K562 (cell line): ENCODE measurements around the gene NSMCE1. TPM values are rescaled to one million over a fixed set of nuclear protein-coding genes. Genes with fewer than 3 reads are reported as not detected.

Experiments used
- ATAC-seq: fragments of 200-7000 bp; cut with Tn5 transposase; 3 replicates; pipeline ENCODE4 v1.9.1; 2020; ENCODE audit warnings: moderate library complexity
- BruUV-seq: library from RNA; stranded (reverse); fragments of 400-500 nt; replicated peaks from 2 replicates; lab custom pipeline; 2021; lab: Mats Ljungman, UMichigan
- CTCF ChIA-PET: fragments of 300-600 bp; formaldehyde crosslinking; extraction: SDS; loops from one replicate; lab custom pipeline; 2021; ENCODE audit warnings: low intra/inter-chr PET ratio; lab: Yijun Ruan, JAX
- POLR2A ChIA-PET: fragments of 300-600, 350-650 bp; sonication (Branson Sonifier 250); formaldehyde crosslinking; extraction: SDS; loops from one replicate; lab custom pipeline; 2021; ENCODE audit warnings: antibody characterized with exemption, inconsistent platforms; lab: Yijun Ruan, JAX
- DNase-seq, 4 experiments: peaks; one replicate each; pipeline versions ENCODE4 v3.0.0 to v3.0.0-alpha.2; 2011 to 2018; ENCODE audit warnings: low spot score in 3 of 4, mixed read lengths in 3 of 4; ENCODE audit errors: extremely low read depth in 1 of 4
- FAIRE-seq: peaks from 2 replicates; lab custom pipeline; 2011; peaks lifted over from hg19 to GRCh38; lab: Jason Lieb, UNC
- H2AFZ ChIP-seq: 2 replicates; pipeline ENCODE4 v1.6.0; 2011; ENCODE audit warnings: low read depth, low read length, control low read depth, inconsistent platforms
- H3K27ac ChIP-seq: fragments of 200-600 bp; 3 replicates; pipeline ENCODE4 v1.8.0; 2011; ENCODE audit warnings: low read depth, mild to moderate bottlenecking, control low read depth, inconsistent platforms, low read length, moderate library complexity, mixed read lengths; ENCODE audit errors: extremely low read depth
- H3K27me3 ChIP-seq, 2 experiments: fragments of 300-600 bp in 1 of 2; 2 replicates in 1 of 2; 3 replicates in 1 of 2; pipeline versions ENCODE4 v1.6.0 to v1.8.0; 2011; ENCODE audit warnings: inconsistent platforms in 2 of 2, low read length in 2 of 2, mild to moderate bottlenecking in 1 of 2, mixed read lengths in 1 of 2, moderate library complexity in 1 of 2; ENCODE audit not compliant: control insufficient read depth in 2 of 2, insufficient read depth in 2 of 2
- H3K36me3 ChIP-seq: fragments of 300-600 bp; 3 replicates; pipeline ENCODE4 v1.8.0; 2011; ENCODE audit warnings: mild to moderate bottlenecking, low read length, inconsistent platforms; ENCODE audit not compliant: control insufficient read depth, insufficient read depth
- H3K4me1 ChIP-seq, 2 experiments: fragments of 200-600 bp in 1 of 2; replicated peaks in 1 of 2; 2 replicates in 1 of 2; 3 replicates in 1 of 2; pipeline versions ENCODE4 v1.5.1 to v1.8.0; 2011; ENCODE audit warnings: inconsistent platforms in 2 of 2, low read length in 2 of 2, mild to moderate bottlenecking in 1 of 2, mixed read lengths in 1 of 2, moderate library complexity in 1 of 2; ENCODE audit not compliant: control insufficient read depth in 2 of 2, insufficient read depth in 2 of 2
- H3K4me2 ChIP-seq: 2 replicates; pipeline ENCODE4 v1.6.1; 2011; ENCODE audit warnings: low read length, control low read depth, inconsistent platforms, mixed read lengths; ENCODE audit not compliant: insufficient read depth
- H3K4me3 ChIP-seq: fragments of 200-600 bp; sonication (generic), shearing (Covaris generic); 2 replicates; pipeline ENCODE4 v1.5.1; 2016; ENCODE audit warnings: control low read depth, inconsistent platforms
- H3K79me2 ChIP-seq: fragments of 200-600 bp; 3 replicates; pipeline ENCODE4 v1.8.0; 2011; ENCODE audit warnings: low read length, inconsistent platforms; ENCODE audit not compliant: control insufficient read depth, insufficient read depth
- H3K9ac ChIP-seq, 2 experiments: 2 replicates each; pipeline versions ENCODE4 v1.6.0 to v1.6.1; 2011; ENCODE audit warnings: low read depth in 2 of 2, low read length in 2 of 2, control low read depth in 1 of 2, inconsistent platforms in 1 of 2, mild to moderate bottlenecking in 1 of 2, mixed read lengths in 1 of 2; ENCODE audit not compliant: insufficient read depth in 1 of 2
- H3K9me1 ChIP-seq: one replicate; pipeline ENCODE4 v1.6.0; 2011; ENCODE audit warnings: inconsistent platforms, mild to moderate bottlenecking, low read length, moderate library complexity; ENCODE audit not compliant: control insufficient read depth, insufficient read depth
- H3K9me3 ChIP-seq: replicated peaks from 2 replicates; pipeline ENCODE4 v1.5.1; 2011; ENCODE audit warnings: low read depth, low read length, inconsistent platforms; ENCODE audit not compliant: control insufficient read depth, insufficient read depth
- H4K20me1 ChIP-seq: replicated peaks from 2 replicates; pipeline ENCODE4 v1.6.1; 2011; ENCODE audit warnings: low read length, inconsistent platforms, mixed read lengths; ENCODE audit not compliant: control insufficient read depth, insufficient read depth
- CBX8 ChIP-seq: fragments of 200-600 bp; sonication (generic); IDR thresholded peaks from 2 replicates; pipeline ENCODE4 v1.6.1; 2012; ENCODE audit warnings: borderline replicate concordance, mixed run types, low read depth, mild to moderate bottlenecking, moderate library complexity, mixed read lengths, low read length, control low read depth, inconsistent platforms; ENCODE audit not compliant: poor library complexity, severe bottlenecking; ENCODE audit errors: extremely low read depth
- NCOA4 ChIP-seq: fragments of 450-650 bp; IDR thresholded peaks from 2 replicates; pipeline ENCODE4 v1.6.1; 2018; ENCODE audit warnings: mild to moderate bottlenecking; ENCODE audit not compliant: partially characterized antibody
- NR2C2 ChIP-seq, 2 experiments: fragments of 200-800 bp in 1 of 2; sonication (Bioruptor generic) in 1 of 2; sonication (generic) in 1 of 2; formaldehyde crosslinking in 1 of 2; IDR thresholded peaks; 2 replicates each; pipeline versions ENCODE4 v1.6.1 to v1.8.0; 2016 to 2022; ENCODE audit warnings: mild to moderate bottlenecking in 1 of 2, missing compliant biosample characterization in 1 of 2, missing genetic modification characterization in 1 of 2, missing genetic modification reagents in 1 of 2
- SIN3A ChIP-seq, 2 experiments: fragments of 150-350 bp in 1 of 2; IDR thresholded peaks; 2 replicates each; pipeline ENCODE4 v1.6.1; 2011 to 2016; ENCODE audit warnings: borderline replicate concordance in 2 of 2, low read depth in 2 of 2, low read length in 2 of 2, mild to moderate bottlenecking in 2 of 2, moderate library complexity in 2 of 2; ENCODE audit not compliant: control insufficient read depth in 1 of 2
- ZNF778 ChIP-seq: fragments of 450-650 bp; formaldehyde crosslinking; IDR thresholded peaks from 2 replicates; pipeline ENCODE4 v1.4.0; 2020; ENCODE audit warnings: mild to moderate bottlenecking, moderate library complexity
- WGBS: fragments of 100-300 bp; shearing (Covaris generic); methylation state at CpG from one replicate; pipeline ENCODE4 v1.1.6; 2016; ENCODE audit warnings: low coverage, mixed read lengths; ENCODE audit not compliant: insufficient coverage; ENCODE audit errors: missing lambda C conversion rate; 5-methylcytosine and 5-hydroxymethylcytosine counted together
- in situ Hi-C: fragments of 300-500 bp; cut with MboI; formaldehyde crosslinking; loops from 4 replicates; pipeline ENCODE4 v1.15.0; 2018; ENCODE audit warnings: inconsistent platforms, mixed read lengths
- intact Hi-C: fragments of 100-400 bp; cut with micrococcal nuclease; formaldehyde crosslinking; loops from 2 replicates; pipeline ENCODE4 v1.14.2; 2022
- polyA plus RNA-seq, 8 experiments: library from polyadenylated mRNA; depleted of rRNA in 4 of 8; stranded (reverse) in 5 of 8; unstranded in 3 of 8; fragments of >200 nt; fragmentation: Nextera tagmentation in 2 of 8; fragmentation: Illumina TruSeq in 1 of 8; extraction: Ambion mirVana in 2 of 8; extraction: Trizol in 1 of 8; gene quantifications; 2 replicates each; pipeline versions ENCODE4 v1.2.1 to v1.2.3, GENCODE V29; 2011 to 2014; ENCODE audit warnings: inconsistent platforms in 1 of 8, missing spikeins in 1 of 8
- total RNA-seq, 7 experiments: library from RNA; depleted of rRNA in 6 of 7; stranded (reverse); fragments of >200 nt in 6 of 7; fragmentation: Illumina TruSeq in 2 of 7; extraction: Trizol in 2 of 7; gene quantifications; 2 replicates each; pipeline versions ENCODE4 v1.2.1 to v1.2.3, GENCODE V29; 2011 to 2021; ENCODE audit warnings: low replicate concordance in 1 of 7
- TF ChIP-seq, protein P1 (sequence below): fragments of 450-650 bp; formaldehyde crosslinking; IDR thresholded peaks from 2 replicates; pipeline ENCODE4 v1.4.0; 2020; ENCODE audit warnings: mild to moderate bottlenecking, moderate library complexity
- TF ChIP-seq, protein P2 (sequence below): fragments of 250-450 bp; sonication (Bioruptor Pico); IDR thresholded peaks from 2 replicates; pipeline ENCODE4 v1.9.0; 2021; ENCODE audit warnings: mild to moderate bottlenecking
- TF ChIP-seq, protein P3 (sequence below): sonication (generic); formaldehyde crosslinking; IDR thresholded peaks from 2 replicates; pipeline ENCODE4 v1.8.1; 2023; ENCODE audit warnings: missing genetic modification reagents, mild to moderate bottlenecking, borderline replicate concordance
- TF ChIP-seq, protein P4 (sequence below), 2 experiments: IDR thresholded peaks; 2 replicates each; pipeline ENCODE4 v1.6.1; 2011; ENCODE audit warnings: borderline replicate concordance in 1 of 2, control low read depth in 1 of 2, low read depth in 1 of 2, low read length in 1 of 2, mild to moderate bottlenecking in 1 of 2, mixed read lengths in 1 of 2, moderate library complexity in 1 of 2; ENCODE audit not compliant: insufficient read depth in 1 of 2, insufficient read length in 1 of 2, poor library complexity in 1 of 2, severe bottlenecking in 1 of 2; ENCODE audit errors: extremely low read depth in 1 of 2

Gene NSMCE1
- total and polyA plus RNA-seq, 9 of the 15 experiments (the other 6 are each of a cell fraction or from before 2014, with no cell fraction given): 52.1 to 163 (median 61.5) TPM

DNA sequence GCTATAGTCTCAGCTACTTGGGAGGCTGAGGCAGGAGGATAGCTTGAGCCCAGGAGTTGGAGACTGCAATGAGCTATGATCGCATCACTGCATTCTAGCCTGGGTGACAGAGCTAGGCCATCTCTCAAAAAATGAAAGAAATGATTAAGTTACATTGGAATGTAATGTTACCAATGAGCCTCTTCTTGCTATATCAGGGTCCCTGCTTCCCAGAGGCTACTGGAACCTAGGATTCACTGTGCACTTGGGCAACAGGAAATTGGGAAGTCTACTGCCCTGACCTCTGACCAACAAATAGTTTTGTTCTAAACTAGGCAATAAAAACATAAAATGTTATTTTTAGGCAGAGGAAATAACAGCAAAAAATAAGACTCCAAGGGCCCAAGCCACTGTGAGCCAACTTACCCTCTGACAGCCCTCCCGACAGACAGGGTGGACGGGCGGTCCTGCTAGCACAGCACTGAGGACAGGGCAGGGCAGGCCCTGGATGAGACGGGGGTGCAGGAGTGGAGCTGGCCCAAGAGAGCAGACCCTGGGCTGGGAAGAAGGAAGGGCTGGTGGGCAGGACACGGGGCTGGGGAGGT, 27.5 kb downstream of the NSMCE1 start:
- Histone ChIP-seq H3K9me3 (no peaks in the 10 kb centered on the region), H3K4me2 (no peak overlapping the region), H4K20me1 (0 out of 2 replicates have a peak, but pooled peaks cover 2% of the 10 kb centered on the region), H3K4me3 (no peak overlapping the region), H3K9me1 (no peaks in the 10 kb centered on the region), H3K9ac (no peak overlapping the region), H3K4me1 (peaks cover 24 to 55% of the 10 kb centered on the region in 2 experiments), H3K79me2 (0 out of 3 replicates have a peak, but pooled peaks cover 4% of the 10 kb centered on the region), H3K36me3 (no peaks in the 10 kb centered on the region), H2AFZ (no peak overlapping the region), H3K27ac (no peak overlapping the region), H3K27me3 (no peaks in the 10 kb centered on the region)
- ATAC-seq (no peak), DNase-seq (no peak), FAIRE-seq (no peak)
- intact Hi-C loops (no loop called here), in situ Hi-C loops (loop anchor here (5.0 kb wide), 1 partner anchor 66 kb away; no protein-coding TSS in a partner anchor)
- 95% methylated on average over 5 of the region's 6 CpGs for WGBS
- no TSS peak for BruUV-seq
- ChIA-PET CTCF (no interaction called here), POLR2A (interaction anchor here (0.6 to 0.8 kb wide), 2 partner anchors 9 to 36 kb away, joined by 3 read pairs; no protein-coding TSS in a partner anchor)
- TF ChIP-seq, protein P1, sequence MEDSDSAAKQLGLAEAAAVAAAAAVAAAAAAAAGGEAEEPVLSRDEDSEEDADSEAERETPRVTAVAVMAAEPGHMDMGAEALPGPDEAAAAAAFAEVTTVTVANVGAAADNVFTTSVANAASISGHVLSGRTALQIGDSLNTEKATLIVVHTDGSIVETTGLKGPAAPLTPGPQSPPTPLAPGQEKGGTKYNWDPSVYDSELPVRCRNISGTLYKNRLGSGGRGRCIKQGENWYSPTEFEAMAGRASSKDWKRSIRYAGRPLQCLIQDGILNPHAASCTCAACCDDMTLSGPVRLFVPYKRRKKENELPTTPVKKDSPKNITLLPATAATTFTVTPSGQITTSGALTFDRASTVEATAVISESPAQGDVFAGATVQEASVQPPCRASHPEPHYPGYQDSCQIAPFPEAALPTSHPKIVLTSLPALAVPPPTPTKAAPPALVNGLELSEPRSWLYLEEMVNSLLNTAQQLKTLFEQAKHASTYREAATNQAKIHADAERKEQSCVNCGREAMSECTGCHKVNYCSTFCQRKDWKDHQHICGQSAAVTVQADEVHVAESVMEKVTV (CRISPR knock-in tag): no peak
- TF ChIP-seq NR2C2 (CRISPR knock-in tag; IDR thresholded peaks at IDR 0.05) (no peak), NR2C2 (tag; IDR thresholded peaks at IDR 0.05) (no peak), ZNF778 (CRISPR knock-in tag) (no peak), NCOA4 (no peak), SIN3A (IDR thresholded peaks at IDR 0.05; ENCODE audit: borderline replicate concordance in 2 of 2, control insufficient read depth in 1 of 2, low read depth in 2 of 2, low read length in 2 of 2) (no peak), CBX8 (no peak)
- TF ChIP-seq, protein P2, sequence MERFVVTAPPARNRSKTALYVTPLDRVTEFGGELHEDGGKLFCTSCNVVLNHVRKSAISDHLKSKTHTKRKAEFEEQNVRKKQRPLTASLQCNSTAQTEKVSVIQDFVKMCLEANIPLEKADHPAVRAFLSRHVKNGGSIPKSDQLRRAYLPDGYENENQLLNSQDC (CRISPR knock-in tag): no peak
- TF ChIP-seq, protein P3, sequence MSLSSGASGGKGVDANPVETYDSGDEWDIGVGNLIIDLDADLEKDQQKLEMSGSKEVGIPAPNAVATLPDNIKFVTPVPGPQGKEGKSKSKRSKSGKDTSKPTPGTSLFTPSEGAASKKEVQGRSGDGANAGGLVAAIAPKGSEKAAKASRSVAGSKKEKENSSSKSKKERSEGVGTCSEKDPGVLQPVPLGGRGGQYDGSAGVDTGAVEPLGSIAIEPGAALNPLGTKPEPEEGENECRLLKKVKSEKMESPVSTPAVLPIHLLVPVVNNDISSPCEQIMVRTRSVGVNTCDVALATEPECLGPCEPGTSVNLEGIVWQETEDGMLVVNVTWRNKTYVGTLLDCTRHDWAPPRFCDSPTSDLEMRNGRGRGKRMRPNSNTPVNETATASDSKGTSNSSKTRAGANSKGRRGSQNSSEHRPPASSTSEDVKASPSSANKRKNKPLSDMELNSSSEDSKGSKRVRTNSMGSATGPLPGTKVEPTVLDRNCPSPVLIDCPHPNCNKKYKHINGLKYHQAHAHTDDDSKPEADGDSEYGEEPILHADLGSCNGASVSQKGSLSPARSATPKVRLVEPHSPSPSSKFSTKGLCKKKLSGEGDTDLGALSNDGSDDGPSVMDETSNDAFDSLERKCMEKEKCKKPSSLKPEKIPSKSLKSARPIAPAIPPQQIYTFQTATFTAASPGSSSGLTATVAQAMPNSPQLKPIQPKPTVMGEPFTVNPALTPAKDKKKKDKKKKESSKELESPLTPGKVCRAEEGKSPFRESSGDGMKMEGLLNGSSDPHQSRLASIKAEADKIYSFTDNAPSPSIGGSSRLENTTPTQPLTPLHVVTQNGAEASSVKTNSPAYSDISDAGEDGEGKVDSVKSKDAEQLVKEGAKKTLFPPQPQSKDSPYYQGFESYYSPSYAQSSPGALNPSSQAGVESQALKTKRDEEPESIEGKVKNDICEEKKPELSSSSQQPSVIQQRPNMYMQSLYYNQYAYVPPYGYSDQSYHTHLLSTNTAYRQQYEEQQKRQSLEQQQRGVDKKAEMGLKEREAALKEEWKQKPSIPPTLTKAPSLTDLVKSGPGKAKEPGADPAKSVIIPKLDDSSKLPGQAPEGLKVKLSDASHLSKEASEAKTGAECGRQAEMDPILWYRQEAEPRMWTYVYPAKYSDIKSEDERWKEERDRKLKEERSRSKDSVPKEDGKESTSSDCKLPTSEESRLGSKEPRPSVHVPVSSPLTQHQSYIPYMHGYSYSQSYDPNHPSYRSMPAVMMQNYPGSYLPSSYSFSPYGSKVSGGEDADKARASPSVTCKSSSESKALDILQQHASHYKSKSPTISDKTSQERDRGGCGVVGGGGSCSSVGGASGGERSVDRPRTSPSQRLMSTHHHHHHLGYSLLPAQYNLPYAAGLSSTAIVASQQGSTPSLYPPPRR (CRISPR knock-in tag): no peak
- TF ChIP-seq, protein P4, sequence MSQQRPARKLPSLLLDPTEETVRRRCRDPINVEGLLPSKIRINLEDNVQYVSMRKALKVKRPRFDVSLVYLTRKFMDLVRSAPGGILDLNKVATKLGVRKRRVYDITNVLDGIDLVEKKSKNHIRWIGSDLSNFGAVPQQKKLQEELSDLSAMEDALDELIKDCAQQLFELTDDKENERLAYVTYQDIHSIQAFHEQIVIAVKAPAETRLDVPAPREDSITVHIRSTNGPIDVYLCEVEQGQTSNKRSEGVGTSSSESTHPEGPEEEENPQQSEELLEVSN (IDR thresholded peaks at IDR 0.05; ENCODE audit: borderline replicate concordance in 1 of 2, extremely low read depth in 1 of 2, insufficient read depth in 1 of 2, insufficient read length in 1 of 2, low read depth in 1 of 2, low read length in 1 of 2, poor library complexity in 1 of 2, severe bottlenecking in 1 of 2): no peak
